GM12878 (cell line): ENCODE results near the gene CRYGS. TPM values are rescaled to one million over a fixed set of nuclear protein-coding genes. Genes with fewer than 3 reads are reported as not detected.

Experiments
- ATF3 ChIP-seq: IDR thresholded peaks from 2 replicates; pipeline ENCODE4 v1.6.1; 2011; ENCODE audit warnings: low read depth, mild to moderate bottlenecking, low read length, moderate library complexity, borderline replicate concordance; ENCODE audit errors: extremely low read depth
- BRCA1 ChIP-seq: IDR thresholded peaks from 2 replicates; pipeline ENCODE4 v1.6.1; 2011; ENCODE audit warnings: low read depth, low read length, improper control_type of control experiment
- CBX5 ChIP-seq: sonication (generic); IDR thresholded peaks from 2 replicates; pipeline ENCODE4 v1.6.1; 2016; ENCODE audit warnings: low read depth, moderate library complexity, mild to moderate bottlenecking, inconsistent platforms
- GATAD2B ChIP-seq: fragments of 450-650 bp; conservative IDR thresholded peaks from 2 replicates; pipeline ENCODE4 v1.6.1; 2017; ENCODE audit warnings: low read depth, mild to moderate bottlenecking, moderate library complexity
- MEF2A ChIP-seq: IDR thresholded peaks from 2 replicates; pipeline ENCODE4 v1.6.1; 2011; ENCODE audit warnings: low read depth, mild to moderate bottlenecking, low read length, moderate library complexity; ENCODE audit not compliant: insufficient read depth
- MLLT1 ChIP-seq: fragments of 450-650 bp; IDR thresholded peaks from 2 replicates; pipeline ENCODE4 v1.6.1; 2016; ENCODE audit warnings: mild to moderate bottlenecking
- MTA3 ChIP-seq: IDR thresholded peaks from 2 replicates; pipeline ENCODE4 v1.6.1; 2012; ENCODE audit warnings: low read length, inconsistent platforms, borderline replicate concordance
- MYC ChIP-seq: IDR thresholded peaks from 2 replicates; pipeline ENCODE4 v1.6.1; 2011; ENCODE audit warnings: mild to moderate bottlenecking, low read length, moderate library complexity, inconsistent platforms; ENCODE audit not compliant: insufficient read depth, insufficient replicate concordance, insufficient read length, severe bottlenecking
- NR2C1 ChIP-seq: fragments of 450-650 bp; IDR thresholded peaks from 2 replicates; pipeline ENCODE4 v1.6.1; 2017; ENCODE audit warnings: antibody characterized with exemption, mild to moderate bottlenecking, moderate library complexity
- NRF1 ChIP-seq: conservative IDR thresholded peaks from 2 replicates; pipeline ENCODE4 v1.6.1; 2011; ENCODE audit warnings: mild to moderate bottlenecking, low read depth, low read length, improper control_type of control experiment
- POU2F2 ChIP-seq: IDR thresholded peaks from 3 replicates; pipeline ENCODE4 v1.6.1; 2011; ENCODE audit warnings: low read depth, mild to moderate bottlenecking, low read length, borderline replicate concordance
- RBBP5 ChIP-seq: fragments of 200-600 bp; sonication (generic); conservative IDR thresholded peaks from 2 replicates; pipeline ENCODE4 v1.6.1; 2016
- RFX5 ChIP-seq: IDR thresholded peaks from 2 replicates; pipeline ENCODE4 v1.6.1; 2011; ENCODE audit warnings: low read depth, low read length, improper control_type of control experiment
- SIX5 ChIP-seq: IDR thresholded peaks from 2 replicates; pipeline ENCODE4 v1.6.1; 2011; ENCODE audit warnings: mild to moderate bottlenecking, low read depth, low read length, moderate library complexity; ENCODE audit not compliant: severe bottlenecking
- SKIL ChIP-seq: fragments of 450-650 bp; IDR thresholded peaks from 2 replicates; pipeline ENCODE4 v1.6.1; 2017; ENCODE audit warnings: mild to moderate bottlenecking, low read depth, inconsistent platforms; ENCODE audit not compliant: poor library complexity, severe bottlenecking
- SMARCA5 ChIP-seq: fragments of 450-650 bp; IDR thresholded peaks from 2 replicates; pipeline ENCODE4 v1.6.1; 2017; ENCODE audit warnings: mild to moderate bottlenecking
- TCF3 ChIP-seq: IDR thresholded peaks from 2 replicates; pipeline ENCODE4 v1.6.1; 2012; ENCODE audit warnings: low read depth, mild to moderate bottlenecking, low read length, borderline replicate concordance; ENCODE audit not compliant: insufficient read depth
- YY1 ChIP-seq: IDR thresholded peaks from 2 replicates; pipeline ENCODE4 v1.6.1; 2011; ENCODE audit warnings: low read depth, mild to moderate bottlenecking, low read length
- ZZZ3 ChIP-seq: IDR thresholded peaks from 2 replicates; pipeline ENCODE4 v1.6.1; 2011; ENCODE audit warnings: low read depth; ENCODE audit not compliant: control insufficient read depth, insufficient read length
- polyA plus RNA-seq, 11 experiments: library from polyadenylated mRNA; depleted of rRNA in 4 of 11; unstranded in 6 of 11; stranded (reverse) in 5 of 11; fragments of >200 nt; fragmentation: Nextera tagmentation in 4 of 11; fragmentation: Illumina TruSeq in 1 of 11; extraction: Ambion mirVana in 4 of 11; extraction: Trizol in 1 of 11; gene quantifications; 1 replicate in 1 of 11; 2 replicates in 10 of 11; pipeline versions ENCODE4 v1.2.1 to v1.2.3, GENCODE V29; 2011 to 2016; ENCODE audit warnings: inconsistent platforms in 2 of 11, missing spikeins in 2 of 11, low read depth in 1 of 11
- total RNA-seq, 4 experiments: library from RNA; depleted of rRNA in 3 of 4; stranded (reverse); fragments of >200 nt in 3 of 4; fragmentation: Illumina TruSeq in 1 of 4; extraction: Trizol in 1 of 4; gene quantifications; 2 replicates each; pipeline versions ENCODE4 v1.2.1 to v1.2.3, GENCODE V29; 2013 to 2021
- TF ChIP-seq, protein P1 (sequence below): fragments of 150-350 bp; IDR thresholded peaks from 2 replicates; pipeline ENCODE4 v1.6.1; 2014; ENCODE audit warnings: mild to moderate bottlenecking, low read depth, low read length
- TF ChIP-seq, protein P2 (sequence below): fragments of 450-650 bp; IDR thresholded peaks from 2 replicates; pipeline ENCODE4 v1.6.1; 2017; ENCODE audit warnings: borderline replicate concordance

The CRYGS gene
- total and polyA plus RNA-seq, 10 of the 15 experiments (the other 5 are each of a cell fraction or from before 2014, with no cell fraction given), result 1.1 to 6.0 (median 2.5) TPM

DNA sequence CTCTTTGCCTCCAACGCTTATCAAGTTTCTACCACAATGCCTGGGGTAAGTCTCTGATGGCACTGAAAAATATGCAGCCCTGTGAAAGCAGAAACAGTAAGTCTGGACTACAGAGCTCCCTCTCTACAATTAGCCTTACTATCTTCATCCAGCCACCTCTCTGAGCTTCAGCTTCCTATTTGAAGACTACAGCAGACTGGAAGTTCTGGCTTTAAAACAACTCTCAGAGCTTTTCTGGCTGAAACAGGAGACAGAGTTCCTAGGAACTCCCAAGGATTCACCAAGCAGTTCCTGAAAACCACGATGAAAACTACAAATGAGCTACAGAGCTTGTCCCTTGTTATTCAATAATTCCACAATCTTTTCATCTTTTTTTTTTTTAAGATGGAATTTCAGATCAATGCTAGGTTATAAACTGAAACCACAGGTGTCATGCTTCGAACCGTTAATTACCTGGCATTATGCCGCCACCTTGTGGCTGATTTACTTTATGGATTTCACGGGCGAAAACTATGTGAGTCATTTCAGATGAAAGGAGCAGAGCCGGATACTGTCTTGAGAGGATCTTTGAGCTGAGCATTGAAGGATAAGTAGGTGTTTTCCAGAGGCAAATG, 3.9 kb downstream of the CRYGS start (continued):
- TF ChIP-seq, protein P1, sequence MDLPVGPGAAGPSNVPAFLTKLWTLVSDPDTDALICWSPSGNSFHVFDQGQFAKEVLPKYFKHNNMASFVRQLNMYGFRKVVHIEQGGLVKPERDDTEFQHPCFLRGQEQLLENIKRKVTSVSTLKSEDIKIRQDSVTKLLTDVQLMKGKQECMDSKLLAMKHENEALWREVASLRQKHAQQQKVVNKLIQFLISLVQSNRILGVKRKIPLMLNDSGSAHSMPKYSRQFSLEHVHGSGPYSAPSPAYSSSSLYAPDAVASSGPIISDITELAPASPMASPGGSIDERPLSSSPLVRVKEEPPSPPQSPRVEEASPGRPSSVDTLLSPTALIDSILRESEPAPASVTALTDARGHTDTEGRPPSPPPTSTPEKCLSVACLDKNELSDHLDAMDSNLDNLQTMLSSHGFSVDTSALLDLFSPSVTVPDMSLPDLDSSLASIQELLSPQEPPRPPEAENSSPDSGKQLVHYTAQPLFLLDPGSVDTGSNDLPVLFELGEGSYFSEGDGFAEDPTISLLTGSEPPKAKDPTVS, result no peak
- 0 out of 2 replicates have a peak, but pooled peaks have one; percentile 16 for TF ChIP-seq MEF2A
- 0 out of 2 replicates have a peak, but pooled peaks have one; percentile 15 for TF ChIP-seq TCF3
- TF ChIP-seq RFX5, result no peak
- TF ChIP-seq YY1, result 0 out of 2 replicates have a peak, but pooled peaks have one; percentile 39
- TF ChIP-seq SMARCA5, result no peak
- TF ChIP-seq SKIL, result peak; percentile 37
- TF ChIP-seq NR2C1, result no peak
- TF ChIP-seq, protein P2, sequence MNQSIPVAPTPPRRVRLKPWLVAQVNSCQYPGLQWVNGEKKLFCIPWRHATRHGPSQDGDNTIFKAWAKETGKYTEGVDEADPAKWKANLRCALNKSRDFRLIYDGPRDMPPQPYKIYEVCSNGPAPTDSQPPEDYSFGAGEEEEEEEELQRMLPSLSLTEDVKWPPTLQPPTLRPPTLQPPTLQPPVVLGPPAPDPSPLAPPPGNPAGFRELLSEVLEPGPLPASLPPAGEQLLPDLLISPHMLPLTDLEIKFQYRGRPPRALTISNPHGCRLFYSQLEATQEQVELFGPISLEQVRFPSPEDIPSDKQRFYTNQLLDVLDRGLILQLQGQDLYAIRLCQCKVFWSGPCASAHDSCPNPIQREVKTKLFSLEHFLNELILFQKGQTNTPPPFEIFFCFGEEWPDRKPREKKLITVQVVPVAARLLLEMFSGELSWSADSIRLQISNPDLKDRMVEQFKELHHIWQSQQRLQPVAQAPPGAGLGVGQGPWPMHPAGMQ, result no peak
- TF ChIP-seq RBBP5, result no peak
- TF ChIP-seq SIX5, result no peak
- TF ChIP-seq POU2F2, result no peak
- TF ChIP-seq MLLT1, result peak; percentile 33; the same call in 1 of the 2 replicates
- no peak for TF ChIP-seq GATAD2B
- no peak for TF ChIP-seq MTA3
- no peak for TF ChIP-seq BRCA1
- no peak for TF ChIP-seq ZZZ3
- no peak for TF ChIP-seq CBX5
- no peak for TF ChIP-seq ATF3
- TF ChIP-seq NRF1, result no peak
- TF ChIP-seq MYC, result no peak
